Activated CD4-positive, alpha-beta T cell treated with anti-CD3 and anti-CD28 coated beads for 1 hour (primary cell): Measurements from ENCODE around the gene CFB.
"Not testable (repeated sequence)": the region's sequence is repeated elsewhere in the genome, so short reads cannot be mapped to it uniquely, and the experiment has no call there.

ENCODE experiments used
- DNase-seq: peaks from one replicate; pipeline ENCODE4 v3.0.0-alpha.2; 2020

CFB gene

DNA sequence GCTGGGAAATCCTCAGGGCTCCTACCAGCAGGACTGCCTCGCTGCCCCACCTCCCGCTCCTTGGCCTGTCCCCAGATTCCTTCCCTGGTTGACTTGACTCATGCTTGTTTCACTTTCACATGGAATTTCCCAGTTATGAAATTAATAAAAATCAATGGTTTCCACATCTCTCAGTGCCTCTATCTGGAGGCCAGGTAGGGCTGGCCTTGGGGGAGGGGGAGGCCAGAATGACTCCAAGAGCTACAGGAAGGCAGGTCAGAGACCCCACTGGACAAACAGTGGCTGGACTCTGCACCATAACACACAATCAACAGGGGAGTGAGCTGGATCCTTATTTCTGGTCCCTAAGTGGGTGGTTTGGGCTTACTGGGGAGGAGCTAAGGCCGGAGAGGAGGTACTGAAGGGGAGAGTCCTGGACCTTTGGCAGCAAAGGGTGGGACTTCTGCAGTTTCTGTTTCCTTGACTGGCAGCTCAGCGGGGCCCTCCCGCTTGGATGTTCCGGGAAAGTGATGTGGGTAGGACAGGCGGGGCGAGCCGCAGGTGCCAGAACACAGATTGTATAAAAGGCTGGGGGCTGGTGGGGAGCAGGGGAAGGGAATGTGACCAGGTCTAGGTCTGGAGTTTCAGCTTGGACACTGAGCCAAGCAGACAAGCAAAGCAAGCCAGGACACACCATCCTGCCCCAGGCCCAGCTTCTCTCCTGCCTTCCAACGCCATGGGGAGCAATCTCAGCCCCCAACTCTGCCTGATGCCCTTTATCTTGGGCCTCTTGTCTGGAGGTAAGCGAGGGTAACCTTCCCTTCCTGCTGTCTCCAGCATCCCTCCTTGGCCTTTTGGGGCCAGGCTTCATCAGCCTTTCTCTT, at the start of gene CFB:
Gene CFB (plus strand): TSS at position 589 of the 863 bp plus-strand sequence. CDS start 127 bp downstream, at position 716.
- DNase-seq = no peak

DNA sequence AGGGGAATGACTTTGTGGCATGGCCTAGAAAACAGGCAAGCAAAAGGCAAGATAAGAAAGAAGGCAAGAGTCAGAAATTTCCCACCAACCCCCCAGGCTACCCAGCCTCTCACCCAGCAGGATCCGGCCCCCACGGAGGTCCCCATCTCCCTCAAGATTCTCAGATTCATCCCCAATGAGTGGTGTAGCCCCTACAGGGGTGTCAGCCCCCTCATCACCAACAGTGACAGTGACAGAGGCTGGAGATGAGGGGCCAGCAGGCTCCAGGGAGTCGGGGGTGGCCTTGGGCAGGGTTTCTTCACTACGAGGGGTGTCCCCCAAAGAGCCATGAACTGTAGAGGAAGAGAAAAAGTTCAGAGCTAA, 49.4 kb upstream of the CFB start:
- DNase-seq = no peak

DNA sequence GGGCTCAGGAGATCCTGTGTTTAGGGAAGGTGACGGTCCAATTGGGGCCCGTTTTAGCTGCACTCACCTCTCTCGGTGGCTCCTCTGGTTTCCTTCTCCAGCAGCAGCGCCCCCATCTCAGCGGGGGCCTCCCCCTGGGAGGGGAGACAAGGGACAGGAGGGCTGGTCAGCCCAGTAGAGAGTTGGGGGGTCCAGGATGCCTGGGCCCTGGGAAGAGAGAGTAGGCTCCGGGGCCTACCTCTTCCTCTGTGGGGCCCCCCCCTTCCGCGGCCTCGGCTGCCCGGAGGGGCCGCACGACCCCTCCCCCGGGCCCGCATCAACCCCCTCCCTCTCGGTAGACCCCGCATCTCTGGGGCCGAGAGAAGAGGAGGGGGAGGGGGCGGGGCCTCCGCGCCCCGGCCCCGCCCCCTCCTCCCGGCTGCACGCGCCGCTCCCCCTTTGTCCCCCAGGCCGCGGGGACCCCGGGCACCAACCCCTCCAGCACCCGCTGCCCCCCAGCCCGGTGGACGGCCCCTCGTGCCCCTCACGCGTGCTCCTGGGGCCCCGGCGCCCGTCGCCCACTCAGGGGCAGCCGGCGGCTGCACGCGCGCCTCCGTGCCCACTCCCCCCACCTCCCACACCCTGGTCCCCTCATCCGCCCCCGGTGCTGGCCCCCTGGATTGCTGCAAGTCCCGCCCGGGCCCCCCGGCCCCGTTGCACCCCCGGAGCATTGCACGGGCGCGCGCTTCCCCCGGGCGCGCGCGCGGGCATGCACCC, 48.9 kb upstream of the CFB start:
- DNase-seq = peak; percentile 12

GRCh38 chr6:31897612-31898382, 48.1 kb upstream of the CFB start, which contains the start of gene EHMT2:
EHMT2 (minus strand) TSS chr6:31897698; CDS start chr6:31897677, 21 bp downstream.
- peak; percentile 74 for DNase-seq

DNA sequence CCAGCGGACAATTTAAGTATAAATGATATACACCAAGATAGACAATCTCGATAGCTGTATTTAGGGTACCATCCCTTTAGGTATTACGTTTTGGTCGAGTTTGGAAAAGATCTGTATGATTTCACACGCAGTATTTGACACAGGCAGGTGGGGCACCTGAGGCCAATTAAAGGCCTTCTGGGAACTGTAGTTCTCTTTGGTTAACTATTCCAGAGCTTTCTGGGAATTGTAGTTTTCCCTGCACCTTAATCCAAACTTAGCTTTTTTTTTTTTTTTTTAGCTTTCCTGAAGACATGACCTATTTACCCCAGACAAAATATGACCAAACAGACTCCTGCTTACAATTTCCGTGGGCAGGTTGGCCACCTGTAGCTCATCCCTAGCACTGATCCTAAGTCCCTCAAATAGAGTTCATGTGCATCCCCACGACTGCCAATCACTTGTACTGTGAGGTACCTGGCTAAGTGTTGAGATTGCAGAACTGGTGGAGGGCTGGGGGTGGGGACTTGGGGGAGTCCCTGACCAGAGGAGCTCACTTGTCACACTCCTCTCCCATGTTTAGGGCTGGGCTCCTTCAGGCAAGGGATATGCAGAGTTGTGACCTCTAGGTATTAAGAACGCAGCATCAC, 47.4 kb upstream of the CFB start:
- DNase-seq = no peak

DNA sequence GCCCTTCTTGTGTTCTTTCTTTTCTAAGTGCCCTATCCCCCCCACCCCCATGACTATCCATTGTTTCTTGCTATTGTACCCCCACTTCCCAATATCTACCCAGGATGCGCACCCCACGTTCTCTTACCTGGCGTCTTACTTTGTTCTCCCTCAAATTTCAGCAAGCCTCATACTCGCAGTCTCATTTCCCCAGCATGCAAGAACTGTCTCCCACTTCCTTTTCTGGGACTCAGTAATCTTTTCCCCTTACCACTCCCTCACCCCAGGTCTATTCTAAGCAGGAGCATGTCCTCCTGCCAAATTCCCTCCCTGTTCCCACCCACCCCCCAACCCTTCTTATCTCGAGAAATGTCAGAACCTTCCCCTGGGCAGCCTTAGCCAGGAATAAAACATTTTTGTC, 46.7 kb upstream of the CFB start:
- DNase-seq = no peak

- no peak for DNase-seq
Measured at GRCh38 chr6:31899882-31900722, 45.8 kb upstream of the CFB start.

- no peak for DNase-seq
Measured at GRCh38 chr6:31900917-31901414, 44.9 kb upstream of the CFB start.

GRCh38 chr6:31901415-31901952, 44.4 kb upstream of the CFB start:
- DNase-seq = no peak

- peak; percentile 76 for DNase-seq
Measured at GRCh38 chr6:31901953-31902643, 43.8 kb upstream of the CFB start, which contains the start of gene ZBTB12. ZBTB12 (minus strand) TSS chr6:31902086; CDS start chr6:31901305, 781 bp downstream.

GRCh38 chr6:31903957-31904356, 41.9 kb upstream of the CFB start:
- DNase-seq = no peak

DNA sequence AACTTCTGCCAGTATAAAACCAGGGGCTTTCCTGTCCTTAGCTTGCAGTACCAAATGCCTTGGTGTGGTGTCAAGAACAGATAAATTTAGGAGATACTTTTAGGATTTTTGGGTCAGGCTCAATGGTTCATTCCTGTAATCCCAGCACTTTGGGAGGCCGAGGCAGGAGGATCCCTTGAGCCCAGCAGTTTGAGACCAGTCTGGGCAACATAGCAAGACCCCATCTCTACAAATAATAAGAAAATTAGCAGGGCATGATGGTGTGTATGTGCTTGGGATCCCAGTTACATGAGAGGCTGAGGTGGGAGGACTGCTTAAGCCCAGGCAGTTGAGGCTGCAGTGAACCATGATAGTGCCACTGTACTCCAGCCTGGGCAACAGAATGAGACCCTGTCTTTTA, 40.9 kb upstream of the CFB start:
- no peak for DNase-seq

GRCh38 chr6:31906122-31906521, 39.8 kb upstream of the CFB start:
- DNase-seq = no peak

GRCh38 chr6:31906727-31907126, 39.2 kb upstream of the CFB start:
- not testable (repeated sequence) for DNase-seq

DNA sequence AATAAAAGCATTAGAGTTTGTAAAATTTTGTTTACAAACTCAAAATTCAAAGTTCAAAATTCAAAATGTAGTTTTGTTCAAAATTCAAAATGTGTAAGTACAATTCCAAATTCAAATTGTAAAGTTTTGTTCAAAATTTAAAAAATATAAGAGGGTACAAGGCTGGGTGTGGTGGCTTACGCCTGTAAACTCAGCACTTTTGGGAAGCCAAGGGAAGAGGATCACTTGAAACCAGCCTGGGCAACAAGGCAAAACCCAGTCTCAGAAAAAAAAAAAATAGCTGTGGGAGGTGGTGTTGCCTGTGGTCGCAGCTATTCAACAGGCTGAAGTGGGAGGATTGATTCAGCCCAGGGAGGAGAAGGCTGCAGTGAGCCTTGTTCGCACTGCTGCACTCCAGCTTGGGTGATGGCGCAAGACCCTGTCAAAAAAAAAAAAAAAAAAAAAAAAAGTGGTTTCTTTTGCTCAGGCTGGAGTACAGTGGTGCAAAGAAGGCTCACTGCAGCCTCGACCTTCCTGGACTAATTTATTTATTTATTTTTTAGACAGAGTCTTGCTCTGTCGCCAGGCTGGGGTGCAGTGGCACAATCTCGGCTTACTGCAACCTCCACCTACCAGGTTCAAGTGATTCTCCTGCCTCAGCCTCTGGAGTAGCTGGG, 38.6 kb upstream of the CFB start:
- no peak for DNase-seq

- DNase-seq = not testable (repeated sequence)
Measured at GRCh38 chr6:31908255-31908654, 37.6 kb upstream of the CFB start.

- no peak for DNase-seq
Measured at GRCh38 chr6:31908791-31909190, 37.1 kb upstream of the CFB start.

DNA sequence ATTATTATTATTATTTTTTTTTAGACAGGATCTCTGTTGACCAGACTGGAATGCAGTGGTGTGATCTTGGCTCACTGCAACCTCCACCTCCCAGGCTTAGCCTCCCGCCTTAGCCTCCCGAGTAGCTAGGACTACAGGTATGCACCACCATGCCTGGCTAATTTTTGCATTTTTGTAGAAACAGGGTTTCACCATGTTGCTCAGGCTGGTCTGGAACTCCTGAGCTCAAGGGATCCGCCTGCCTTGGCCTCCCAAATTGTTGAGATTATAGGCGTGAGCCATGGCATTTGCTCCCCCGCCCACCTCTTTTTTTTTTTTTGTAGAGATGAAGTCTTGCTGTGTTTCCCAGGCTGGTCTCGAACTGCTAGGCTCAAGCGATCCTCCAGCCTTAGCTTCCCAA, 36.6 kb upstream of the CFB start:
- DNase-seq = not testable (repeated sequence)

- DNase-seq = no peak
Measured at GRCh38 chr6:31911826-31912585, 33.9 kb upstream of the CFB start.
